Ovary (tissue), 3 donors: ENCODE results near the gene CLTRN.
"Not testable (repeated sequence)": the region's sequence is repeated elsewhere in the genome, so short reads cannot be mapped to it uniquely, and the experiment has no call there.

Experiments
- EP300 ChIP-seq: sonication (generic); formaldehyde crosslinking; IDR thresholded peaks from one replicate; pipeline ENCODE4 v1.6.1; 2017; ENCODE audit warnings: antibody characterized with exemption
- TF ChIP-seq, protein P1 (sequence below), 3 donors: fragments of 450-650 bp in 2 of 3; fragments of 200-600 bp in 1 of 3; IDR thresholded peaks; one replicate each; pipeline versions ENCODE4 v1.5.1 to v1.8.0; 2016 to 2022; ENCODE audit warnings: antibody characterized with exemption in 3 of 3, mild to moderate bottlenecking in 1 of 3
- donor health status: DM: no; HTN: no; CAD: no.

DNA sequence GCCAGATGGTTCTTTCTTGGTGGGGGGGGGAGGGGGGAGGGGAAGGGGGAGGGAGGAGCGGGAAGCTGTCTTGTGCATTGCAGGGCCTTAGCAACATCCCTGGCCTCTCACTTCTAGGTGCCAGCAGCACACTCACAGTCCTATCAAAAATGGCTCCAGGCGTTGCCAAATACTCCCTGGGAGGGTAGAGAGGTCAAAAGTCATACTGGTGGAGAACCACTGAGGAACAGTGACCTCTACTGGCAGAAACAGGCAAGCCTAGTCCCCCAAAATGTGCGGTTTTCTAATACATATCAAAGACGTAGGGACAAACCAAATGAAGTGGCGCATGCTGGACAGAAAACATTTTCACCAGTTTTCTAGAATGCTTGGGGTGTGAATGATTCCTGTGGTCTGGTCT lies 17.1 kb downstream of the CLTRN start:
- TF ChIP-seq, protein P1, sequence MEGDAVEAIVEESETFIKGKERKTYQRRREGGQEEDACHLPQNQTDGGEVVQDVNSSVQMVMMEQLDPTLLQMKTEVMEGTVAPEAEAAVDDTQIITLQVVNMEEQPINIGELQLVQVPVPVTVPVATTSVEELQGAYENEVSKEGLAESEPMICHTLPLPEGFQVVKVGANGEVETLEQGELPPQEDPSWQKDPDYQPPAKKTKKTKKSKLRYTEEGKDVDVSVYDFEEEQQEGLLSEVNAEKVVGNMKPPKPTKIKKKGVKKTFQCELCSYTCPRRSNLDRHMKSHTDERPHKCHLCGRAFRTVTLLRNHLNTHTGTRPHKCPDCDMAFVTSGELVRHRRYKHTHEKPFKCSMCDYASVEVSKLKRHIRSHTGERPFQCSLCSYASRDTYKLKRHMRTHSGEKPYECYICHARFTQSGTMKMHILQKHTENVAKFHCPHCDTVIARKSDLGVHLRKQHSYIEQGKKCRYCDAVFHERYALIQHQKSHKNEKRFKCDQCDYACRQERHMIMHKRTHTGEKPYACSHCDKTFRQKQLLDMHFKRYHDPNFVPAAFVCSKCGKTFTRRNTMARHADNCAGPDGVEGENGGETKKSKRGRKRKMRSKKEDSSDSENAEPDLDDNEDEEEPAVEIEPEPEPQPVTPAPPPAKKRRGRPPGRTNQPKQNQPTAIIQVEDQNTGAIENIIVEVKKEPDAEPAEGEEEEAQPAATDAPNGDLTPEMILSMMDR (IDR thresholded peaks at IDR 0.05): not testable (repeated sequence)
- not testable (repeated sequence) for TF ChIP-seq EP300
